ENCODE measurements around the gene RPL18A.
"Not testable (repeated sequence)": the region's sequence is repeated elsewhere in the genome, so short reads cannot be mapped to it uniquely, and the experiment has no call there.

RPL18A gene

GRCh38 chr19:17883627-17884410 is 24.1 kb downstream of the RPL18A start:
- Histone ChIP-seq H3K4me3 (replicated peaks; ENCODE audit: insufficient read depth, low read length) (no peak overlapping the region), H3K27me3 (ENCODE audit: insufficient read depth, poor library complexity, severe bottlenecking) (no peaks in the 10 kb centered on the region), H3K27ac (replicated peaks) (no peak overlapping the region)
- TF ChIP-seq SPI1 (IDR thresholded peaks at IDR 0.05; ENCODE audit: borderline replicate concordance, low read depth) (no peak), REST (IDR thresholded peaks at IDR 0.05; ENCODE audit: insufficient replicate concordance, low read depth) (no peak), CTCF (IDR thresholded peaks at IDR 0.05; ENCODE audit: insufficient read depth, low read length) (no peak), POLR2AphosphoS5 (IDR thresholded peaks at IDR 0.05; ENCODE audit: low read depth) (no peak), GABPA (IDR thresholded peaks at IDR 0.05; ENCODE audit: low read depth) (no peak)
- no peak for DNase-seq (ENCODE audit: low read depth in 1 of 2, low spot score in 1 of 2)

- no peak overlapping the region for H3K4me3 ChIP-seq (replicated peaks; ENCODE audit: insufficient read depth, low read length)
- H3K27me3 ChIP-seq (ENCODE audit: insufficient read depth, poor library complexity, severe bottlenecking): no peaks in the 10 kb centered on the region
- TF ChIP-seq REST (IDR thresholded peaks at IDR 0.05; ENCODE audit: insufficient replicate concordance, low read depth): no peak
- no peak for DNase-seq (ENCODE audit: low read depth in 1 of 2, low spot score in 1 of 2)
- no peak overlapping the region for H3K27ac ChIP-seq (replicated peaks)
Measured at GRCh38 chr19:17886515-17886914, 26.8 kb downstream of the RPL18A start.

- DNase-seq (ENCODE audit: low read depth in 1 of 2, low spot score in 1 of 2); H3K27ac ChIP-seq (replicated peaks); H3K4me3 ChIP-seq (replicated peaks; ENCODE audit: insufficient read depth, low read length); H3K27me3 ChIP-seq (ENCODE audit: insufficient read depth, poor library complexity, severe bottlenecking): not testable (repeated sequence)
Measured at GRCh38 chr19:17887221-17887620, 27.5 kb downstream of the RPL18A start.

GRCh38 chr19:17888260-17888659 is 28.6 kb downstream of the RPL18A start:
- Histone ChIP-seq H3K27ac (replicated peaks) (no peak overlapping the region), H3K27me3 (ENCODE audit: insufficient read depth, poor library complexity, severe bottlenecking) (no peaks in the 10 kb centered on the region), H3K4me3 (replicated peaks; ENCODE audit: insufficient read depth, low read length) (no peak overlapping the region)
- no peak for DNase-seq (ENCODE audit: low read depth in 1 of 2, low spot score in 1 of 2)
- TF ChIP-seq CTCF (IDR thresholded peaks at IDR 0.05; ENCODE audit: insufficient read depth, low read length): no peak
- no peak for TF ChIP-seq REST (IDR thresholded peaks at IDR 0.05; ENCODE audit: insufficient replicate concordance, low read depth)
- TF ChIP-seq GABPA (IDR thresholded peaks at IDR 0.05; ENCODE audit: low read depth): no peak
- TF ChIP-seq SPI1 (IDR thresholded peaks at IDR 0.05; ENCODE audit: borderline replicate concordance, low read depth): no peak
- TF ChIP-seq POLR2AphosphoS5 (IDR thresholded peaks at IDR 0.05; ENCODE audit: low read depth): no peak
